Lower leg skin (tissue), 3 donors: ENCODE data around the gene PLA2G12B.

Experiments used
- POLR2A ChIP-seq, 2 donors: fragments of 450-650 bp; IDR thresholded peaks; one replicate each; pipeline ENCODE4 v1.6.1; 2016 to 2017; ENCODE audit warnings: antibody characterized with exemption in 2 of 2, mild to moderate bottlenecking in 1 of 2, moderate library complexity in 1 of 2
- TF ChIP-seq, protein P1 (sequence below), 3 donors: fragments of 450-650 bp; IDR thresholded peaks; one replicate each; pipeline ENCODE4 v1.5.1; 2016; ENCODE audit warnings: antibody characterized with exemption in 3 of 3, mild to moderate bottlenecking in 3 of 3, moderate library complexity in 2 of 3

DNA sequence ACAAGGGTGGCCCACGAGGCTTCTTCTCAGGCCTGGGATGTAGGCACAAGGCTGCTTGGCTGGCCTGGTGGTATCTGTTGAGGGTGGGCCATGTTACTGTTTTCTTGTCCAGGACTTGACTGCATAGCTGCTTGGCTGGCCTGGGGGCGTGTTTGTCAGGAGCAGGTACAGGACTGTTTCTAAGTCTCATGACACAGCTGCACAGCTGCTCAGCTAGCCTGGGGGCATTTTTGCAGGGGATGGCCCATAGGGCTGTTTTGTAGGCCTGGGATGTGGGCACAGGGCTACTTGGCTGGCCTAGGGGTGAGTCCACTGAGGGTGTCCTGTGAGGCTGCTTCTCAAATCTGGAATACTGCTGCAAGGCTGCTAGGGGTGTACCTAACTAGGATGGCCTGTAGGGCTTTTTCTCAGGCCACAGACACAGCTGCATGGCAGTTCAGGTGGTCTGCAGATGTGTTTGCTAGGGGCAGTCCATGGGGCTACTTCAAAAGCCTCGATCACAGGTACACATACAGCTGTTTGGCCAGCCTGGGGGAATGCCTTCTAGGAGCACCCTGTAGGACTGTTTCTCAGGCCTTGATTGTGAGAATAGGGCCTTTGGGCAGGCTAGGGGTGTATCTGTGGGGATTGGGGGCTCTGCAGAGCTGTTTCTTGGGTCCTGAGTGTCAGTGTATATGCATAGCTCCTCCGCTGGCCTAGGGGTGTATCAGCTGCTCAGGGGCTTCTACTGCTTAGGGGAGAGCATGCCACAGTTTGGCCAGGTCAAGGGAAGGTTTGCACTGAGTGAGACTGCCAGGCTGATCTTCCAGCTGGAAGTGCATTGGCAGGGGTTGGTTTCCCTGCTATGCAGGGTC, 26.6 kb upstream of the PLA2G12B start:
- TF ChIP-seq, protein P1, sequence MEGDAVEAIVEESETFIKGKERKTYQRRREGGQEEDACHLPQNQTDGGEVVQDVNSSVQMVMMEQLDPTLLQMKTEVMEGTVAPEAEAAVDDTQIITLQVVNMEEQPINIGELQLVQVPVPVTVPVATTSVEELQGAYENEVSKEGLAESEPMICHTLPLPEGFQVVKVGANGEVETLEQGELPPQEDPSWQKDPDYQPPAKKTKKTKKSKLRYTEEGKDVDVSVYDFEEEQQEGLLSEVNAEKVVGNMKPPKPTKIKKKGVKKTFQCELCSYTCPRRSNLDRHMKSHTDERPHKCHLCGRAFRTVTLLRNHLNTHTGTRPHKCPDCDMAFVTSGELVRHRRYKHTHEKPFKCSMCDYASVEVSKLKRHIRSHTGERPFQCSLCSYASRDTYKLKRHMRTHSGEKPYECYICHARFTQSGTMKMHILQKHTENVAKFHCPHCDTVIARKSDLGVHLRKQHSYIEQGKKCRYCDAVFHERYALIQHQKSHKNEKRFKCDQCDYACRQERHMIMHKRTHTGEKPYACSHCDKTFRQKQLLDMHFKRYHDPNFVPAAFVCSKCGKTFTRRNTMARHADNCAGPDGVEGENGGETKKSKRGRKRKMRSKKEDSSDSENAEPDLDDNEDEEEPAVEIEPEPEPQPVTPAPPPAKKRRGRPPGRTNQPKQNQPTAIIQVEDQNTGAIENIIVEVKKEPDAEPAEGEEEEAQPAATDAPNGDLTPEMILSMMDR (IDR thresholded peaks at IDR 0.05), result no peak
- no peak for TF ChIP-seq POLR2A (IDR thresholded peaks at IDR 0.05)
